Suppressor macrophage (primary cell): Measurements from ENCODE around the gene PACSIN3.
"Not testable (repeated sequence)": the region's sequence is repeated elsewhere in the genome, so short reads cannot be mapped to it uniquely, and the experiment has no call there.

Source experiments
- DNase-seq, 4 experiments: peaks; one replicate each; pipeline ENCODE4 v3.0.0-alpha.2; 2020 to 2022
- total RNA-seq, 17 experiments: gene quantifications; one replicate each; lab custom pipeline; 2026; ENCODE audit warnings: mixed read lengths in 6 of 17, inconsistent platforms in 3 of 17; lab: John Stamatoyannopoulos, UW

PACSIN3 gene
- 0.04 to 2.1 (median 0.30) reads per million in 17 experiments for total RNA-seq

DNA sequence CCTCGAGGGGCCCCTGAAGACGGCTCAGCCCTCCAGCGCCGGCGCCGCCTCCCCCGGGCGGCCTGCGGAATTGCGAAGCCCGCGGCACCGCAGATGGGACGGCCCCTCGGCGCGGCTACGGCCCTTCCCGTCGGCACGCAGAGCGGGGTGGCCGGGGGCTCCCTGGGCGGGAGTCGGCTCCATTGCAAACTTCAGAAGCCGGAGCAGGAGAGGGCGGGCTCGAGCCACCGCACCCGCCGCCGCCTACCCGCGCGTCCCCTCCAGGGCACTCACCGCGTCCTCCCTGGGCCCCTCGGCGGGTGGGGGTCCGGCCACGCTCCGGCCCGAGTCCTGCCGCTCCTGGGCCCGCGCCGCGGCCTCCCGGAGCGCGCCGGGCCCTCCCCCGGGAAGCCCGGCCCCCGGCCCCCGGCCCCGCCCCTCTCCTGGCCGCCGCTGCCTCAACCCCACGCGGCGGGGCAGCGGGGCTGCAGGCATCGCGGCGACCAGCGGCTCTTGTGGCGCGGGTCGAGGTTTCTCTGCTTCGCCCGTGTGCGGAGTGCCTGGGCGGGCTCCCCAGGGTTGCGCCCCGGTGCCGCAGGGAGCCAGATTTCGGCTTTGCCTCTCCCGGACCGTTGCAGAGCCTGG lies at the start of gene PACSIN3:
Gene PACSIN3 (minus strand): TSS at position 359 of the 624 bp plus-strand sequence. CDS start 3,707 bp downstream, outside the sequence.
- DNase-seq, result peak; percentile 44 to 70 (median 57)

DNA sequence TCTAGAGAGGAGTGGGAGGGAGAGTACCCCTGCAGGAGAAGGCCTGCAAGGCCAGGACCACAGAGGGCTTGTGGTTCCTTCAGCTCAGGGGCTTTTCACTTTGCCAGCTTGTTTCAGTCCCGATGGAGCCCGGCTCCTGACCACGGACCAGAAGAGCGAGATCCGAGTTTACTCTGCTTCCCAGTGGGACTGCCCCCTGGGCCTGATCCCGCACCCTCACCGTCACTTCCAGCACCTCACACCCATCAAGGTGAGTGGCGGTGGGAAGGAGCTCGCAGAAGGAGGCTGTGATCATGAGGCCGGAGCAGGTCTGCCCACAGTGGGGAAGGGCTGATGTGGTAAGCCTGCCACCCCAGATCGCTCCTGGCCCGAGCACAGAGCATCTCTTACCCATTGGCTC lies 48.9 kb upstream of the PACSIN3 start:
- no peak for DNase-seq

DNA sequence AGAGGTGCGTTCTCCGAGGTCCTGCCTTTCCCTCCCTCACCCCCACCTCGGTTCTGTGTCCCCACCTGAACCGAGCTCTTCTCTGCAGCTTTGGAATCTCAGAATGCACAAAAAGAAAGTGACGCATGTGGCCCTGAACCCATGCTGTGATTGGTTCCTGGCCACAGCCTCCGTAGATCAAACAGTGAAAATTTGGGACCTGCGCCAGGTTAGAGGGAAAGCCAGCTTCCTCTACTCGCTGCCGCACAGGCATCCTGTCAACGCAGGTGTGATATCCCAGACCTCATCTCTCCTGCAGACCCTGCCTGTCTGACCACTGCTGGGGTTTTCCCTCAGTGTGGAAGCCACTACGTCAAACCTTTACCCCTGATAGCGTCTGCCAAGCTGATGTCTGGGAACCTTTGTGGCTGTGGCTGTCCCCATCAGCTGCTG lies 48.5 kb upstream of the PACSIN3 start:
- DNase-seq, result no peak

DNA sequence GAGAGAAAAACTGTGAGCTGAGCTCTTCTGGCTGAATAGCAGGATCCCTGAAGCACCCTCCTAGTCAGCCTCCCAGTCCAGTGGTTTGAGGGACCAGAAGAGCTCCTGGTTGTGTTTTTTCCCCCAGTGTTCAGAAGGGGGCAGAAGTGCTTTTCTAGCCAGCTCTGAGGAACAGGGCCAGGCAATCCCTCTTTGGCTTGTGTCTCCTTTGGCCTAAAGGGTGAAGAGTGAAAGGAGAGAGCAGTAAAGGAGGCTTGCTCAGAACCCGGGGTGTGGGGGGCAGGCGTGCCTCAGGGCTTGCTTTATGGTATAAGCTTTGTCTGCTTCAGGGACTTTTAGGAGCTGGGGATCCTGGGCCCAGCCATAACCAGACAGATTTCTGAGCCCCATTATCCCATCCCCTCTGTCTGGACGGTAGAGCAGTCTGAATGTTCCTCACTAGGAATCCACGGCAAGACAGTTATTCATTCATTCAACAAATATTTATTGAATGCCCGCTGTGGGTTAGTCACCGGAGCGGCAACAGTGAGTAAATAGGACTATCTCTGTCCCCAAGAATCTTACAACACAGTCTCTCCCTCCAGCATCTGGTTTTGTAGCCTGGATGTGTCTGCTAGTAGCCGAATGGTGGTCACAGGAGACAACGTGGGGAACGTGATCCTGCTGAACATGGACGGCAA lies 47.9 kb upstream of the PACSIN3 start:
- DNase-seq, result peak; percentile 63 to 79 (median 76)

DNA sequence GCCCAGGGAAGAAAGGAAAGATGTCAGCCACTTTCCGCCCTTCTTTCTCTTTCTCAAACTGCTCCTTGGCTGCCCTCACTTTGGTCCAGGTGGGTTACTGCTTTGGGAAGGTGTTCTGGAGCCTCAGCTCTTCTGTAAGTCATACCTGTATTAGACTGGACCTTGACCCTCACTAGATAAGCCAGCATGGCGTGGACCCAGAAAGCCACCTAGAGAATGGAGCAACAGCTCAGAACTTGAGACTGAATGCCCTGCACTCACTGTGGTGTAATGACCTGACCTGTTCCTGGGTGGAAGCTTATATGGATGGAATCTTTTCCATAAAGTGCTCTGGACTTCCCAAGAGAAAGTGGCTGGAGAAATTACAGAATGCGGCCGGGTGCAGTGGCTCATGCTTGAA lies 46.8 kb upstream of the PACSIN3 start:
- DNase-seq, result no peak

DNA sequence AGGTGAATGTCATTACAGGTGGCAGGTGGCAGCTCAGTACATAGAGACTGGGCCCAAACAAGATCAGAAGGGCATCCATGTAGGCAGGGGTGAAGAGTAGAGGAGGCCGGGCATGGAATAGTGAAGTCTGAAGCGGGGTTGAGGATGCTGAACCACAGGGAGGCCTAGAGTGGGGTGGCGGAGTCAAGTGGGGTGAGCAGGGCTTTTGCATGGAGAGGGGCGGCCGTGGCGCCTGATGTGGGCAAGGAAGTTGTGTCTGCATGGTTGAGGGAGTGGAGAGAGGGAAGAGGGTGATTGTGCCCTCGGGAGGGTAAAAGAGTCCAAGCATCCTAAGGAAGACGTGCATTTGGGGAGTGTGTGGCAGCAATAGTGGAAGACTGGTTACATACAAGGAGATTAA lies 42.9 kb upstream of the PACSIN3 start:
- DNase-seq, result no peak

DNA sequence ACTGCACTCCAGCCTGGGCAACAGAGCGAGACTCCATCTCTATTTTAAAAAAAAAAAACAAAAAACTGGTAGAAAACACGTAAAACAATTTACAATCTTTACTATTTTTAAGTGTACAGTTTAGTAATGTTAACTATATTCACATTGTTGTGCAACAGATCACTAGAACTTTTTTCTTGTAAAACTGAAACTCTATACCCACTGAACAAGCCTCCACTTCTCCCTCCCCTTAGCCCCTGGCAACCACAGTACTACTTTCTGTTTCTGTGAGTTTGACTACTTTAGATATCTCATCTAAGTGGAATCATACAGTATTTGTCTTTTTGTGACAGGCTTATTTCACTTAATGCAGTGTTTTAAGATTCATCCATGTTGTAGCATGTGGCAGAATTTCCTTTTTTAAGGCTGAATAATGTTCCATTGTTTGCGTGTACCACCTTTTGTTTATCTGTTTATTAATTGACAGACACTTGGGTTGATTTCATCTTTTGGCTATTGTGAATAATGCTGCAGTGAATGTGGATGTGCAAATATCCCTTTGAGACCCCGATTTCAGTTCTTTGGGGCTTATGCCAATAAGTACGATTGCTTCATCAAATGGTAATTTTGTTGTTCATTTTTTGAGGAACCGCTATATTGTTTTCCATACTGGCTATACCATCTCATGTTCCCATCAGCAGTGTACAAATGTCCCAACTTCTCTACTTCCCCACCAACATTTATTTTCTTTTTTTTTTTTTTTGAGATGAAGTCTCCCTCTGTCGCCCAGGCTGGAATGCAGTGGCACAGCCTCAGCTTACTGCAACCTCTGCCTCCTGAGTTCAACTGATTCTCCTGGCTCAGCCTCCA lies 39.5 kb upstream of the PACSIN3 start:
- DNase-seq, result peak in 2 of 4 experiments; percentile 52 to 53

DNA sequence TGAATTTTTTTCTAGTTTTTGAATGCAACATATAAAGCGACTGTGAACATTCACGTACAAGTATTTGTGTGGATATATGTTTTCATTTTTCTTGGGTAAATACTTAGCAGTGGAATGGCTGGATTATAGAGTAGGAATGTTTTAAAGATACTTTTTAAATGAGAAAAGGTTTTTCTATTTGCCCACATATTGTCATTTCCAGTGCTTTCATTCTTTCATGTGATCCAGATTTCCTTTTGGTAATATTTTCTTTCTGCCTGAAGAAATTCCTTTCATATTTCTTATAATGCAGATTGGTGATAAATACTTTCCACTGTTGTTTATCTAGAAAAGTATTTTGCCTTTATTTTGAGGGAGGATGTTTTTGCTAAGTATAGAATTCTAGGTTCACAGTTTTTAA lies 36.5 kb upstream of the PACSIN3 start:
- DNase-seq, result no peak

DNA sequence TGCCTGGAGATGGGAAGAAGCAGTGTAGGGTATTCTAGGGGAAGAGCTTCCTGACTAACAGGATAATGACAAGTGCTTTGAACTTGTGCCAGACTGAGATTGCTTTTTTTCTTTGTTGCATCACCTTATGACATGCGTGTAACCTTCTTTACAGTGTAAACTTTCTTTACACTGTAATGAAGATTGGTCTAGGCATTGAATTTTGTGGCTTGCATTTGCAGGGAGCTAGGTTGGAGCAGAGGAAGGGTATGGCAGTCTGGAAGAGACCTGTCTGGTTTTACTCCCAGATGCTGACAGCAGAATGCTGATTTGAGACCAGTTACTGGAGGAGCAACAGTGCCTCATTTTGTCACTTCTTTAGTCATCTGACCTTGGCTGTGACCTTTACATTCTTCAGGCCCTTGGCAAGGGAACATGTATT lies 34.2 kb upstream of the PACSIN3 start:
- DNase-seq, result peak in 1 of 4 experiments; percentile 38

DNA sequence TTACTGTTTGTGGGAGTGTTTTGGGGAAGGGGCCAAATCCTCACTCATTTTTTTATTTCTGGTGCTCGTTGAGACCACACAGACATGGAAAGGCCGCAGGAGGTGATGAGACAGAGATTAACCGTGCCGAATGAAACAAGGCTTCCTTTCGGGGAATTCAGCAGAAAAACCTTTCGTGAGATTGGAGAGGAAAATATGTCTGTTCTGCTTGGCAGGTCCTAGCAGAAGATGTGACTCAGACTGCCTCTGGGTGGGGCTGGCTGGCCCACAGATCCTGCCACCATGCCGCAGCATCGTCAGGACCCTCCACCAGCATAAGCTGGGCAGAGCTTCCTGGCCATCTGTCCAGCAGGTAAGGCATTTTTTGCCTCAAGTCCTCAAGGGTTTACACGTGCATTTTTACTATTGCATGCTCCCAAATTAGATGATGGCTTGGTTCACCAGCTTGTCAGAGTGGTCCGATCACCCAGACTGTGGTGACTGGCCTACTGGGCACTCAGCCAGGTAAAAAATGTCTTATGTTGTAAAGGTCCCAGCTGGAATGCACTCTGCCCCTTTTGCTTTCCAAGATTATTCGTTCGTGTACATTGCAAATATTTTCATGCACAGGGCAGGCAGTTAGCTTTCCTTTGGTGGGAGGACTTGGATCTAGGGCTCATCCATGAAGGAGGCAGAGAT lies 30.0 kb upstream of the PACSIN3 start:
- DNase-seq, result peak; percentile 27 to 66 (median 54)

DNA sequence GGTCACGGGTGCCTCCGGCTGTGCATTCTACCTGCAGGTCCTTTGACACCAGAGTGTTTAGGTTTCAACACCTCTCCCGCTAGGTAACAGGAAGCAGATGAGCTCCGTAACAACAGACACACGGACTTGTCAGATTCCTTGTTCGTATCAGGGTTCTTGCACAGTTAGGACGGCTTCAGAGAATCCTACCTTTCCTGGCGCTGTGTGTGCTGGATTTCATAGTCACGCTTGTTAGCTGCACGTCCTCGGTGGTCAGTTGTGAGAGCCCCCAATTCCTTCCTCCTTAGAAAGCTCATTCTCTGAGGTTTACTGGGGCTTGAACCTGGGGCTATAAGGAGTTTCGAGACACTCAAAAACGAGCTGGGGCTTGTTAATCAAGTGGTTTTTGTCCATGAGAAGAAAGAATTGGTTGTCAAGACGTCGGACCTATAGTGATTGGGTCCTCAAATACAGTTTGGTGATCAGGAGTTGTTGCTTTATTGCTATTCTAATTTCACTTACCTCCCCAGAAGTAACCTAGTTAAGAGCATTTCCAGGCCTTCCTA lies 29.2 kb upstream of the PACSIN3 start:
- no peak for DNase-seq

DNA sequence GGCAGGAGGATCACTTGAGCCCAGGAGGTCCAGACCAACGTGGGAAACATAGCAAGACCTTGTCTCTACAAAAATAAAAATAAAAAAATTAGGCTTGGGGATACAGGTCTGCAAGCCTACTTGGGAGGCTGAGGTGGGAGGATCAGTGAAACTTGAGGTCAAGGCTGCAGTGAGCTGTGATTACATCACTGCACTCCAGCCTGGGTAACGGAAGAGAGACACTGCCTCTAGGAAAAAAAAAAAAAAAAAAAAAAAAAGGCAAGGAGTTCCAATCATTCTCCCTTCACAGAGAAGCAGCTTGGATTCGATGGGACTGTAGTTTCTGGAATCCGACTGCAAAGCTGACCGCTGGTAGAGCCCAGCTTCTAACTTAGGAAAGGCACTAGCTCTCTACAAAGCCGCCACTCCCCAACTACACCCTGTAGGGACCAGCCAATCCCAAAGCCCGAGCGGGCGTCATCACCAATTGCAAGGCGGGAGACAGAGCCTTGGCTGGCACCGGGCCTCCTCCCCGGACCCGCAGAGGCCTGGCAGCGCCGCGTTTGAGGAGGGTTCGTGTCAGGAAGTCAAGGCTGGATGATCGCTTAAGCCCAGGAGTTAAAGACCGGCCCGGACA lies 27.8 kb upstream of the PACSIN3 start:
- peak; percentile 93 to 96 (median 96) for DNase-seq

DNA sequence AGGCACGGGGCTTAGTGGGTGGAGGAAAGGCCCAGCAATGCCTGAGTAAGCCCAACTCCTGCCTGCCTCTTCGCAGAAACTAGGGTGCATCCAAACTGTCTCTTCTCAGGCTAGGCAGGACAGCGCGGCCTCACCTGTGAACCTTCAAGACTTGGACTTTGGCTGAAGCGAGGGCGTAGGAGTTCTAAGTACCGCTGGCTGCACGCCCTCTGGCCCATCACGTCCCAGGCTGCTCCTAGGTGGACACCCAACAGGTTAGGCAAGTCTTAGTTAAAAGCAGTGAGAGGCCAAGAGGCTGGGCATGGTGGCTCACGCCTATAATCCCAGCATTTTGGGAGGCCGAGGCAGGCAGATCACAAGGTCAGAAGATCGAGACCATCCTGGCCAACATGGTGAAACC lies 26.7 kb upstream of the PACSIN3 start:
- DNase-seq, result no peak

DNA sequence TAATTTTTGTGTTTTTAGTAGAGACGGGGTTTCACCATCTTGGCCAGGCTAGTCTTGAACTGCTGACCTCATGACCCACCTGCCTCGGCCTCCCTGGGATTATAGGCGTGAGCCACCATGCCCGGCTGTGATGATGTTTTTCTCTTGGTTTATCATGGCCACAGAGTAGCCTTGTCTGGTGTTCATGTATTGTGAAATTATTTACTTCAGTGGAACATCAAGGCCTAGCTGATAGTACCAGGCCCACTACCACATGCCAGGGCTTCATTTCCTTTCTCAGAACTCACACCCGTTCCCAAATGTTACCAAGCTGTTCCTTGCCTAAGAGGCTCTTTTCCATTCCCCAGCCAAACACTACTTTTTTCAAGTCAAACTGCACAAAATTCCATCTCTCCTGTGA lies 22.4 kb upstream of the PACSIN3 start:
- DNase-seq, result no peak

DNA sequence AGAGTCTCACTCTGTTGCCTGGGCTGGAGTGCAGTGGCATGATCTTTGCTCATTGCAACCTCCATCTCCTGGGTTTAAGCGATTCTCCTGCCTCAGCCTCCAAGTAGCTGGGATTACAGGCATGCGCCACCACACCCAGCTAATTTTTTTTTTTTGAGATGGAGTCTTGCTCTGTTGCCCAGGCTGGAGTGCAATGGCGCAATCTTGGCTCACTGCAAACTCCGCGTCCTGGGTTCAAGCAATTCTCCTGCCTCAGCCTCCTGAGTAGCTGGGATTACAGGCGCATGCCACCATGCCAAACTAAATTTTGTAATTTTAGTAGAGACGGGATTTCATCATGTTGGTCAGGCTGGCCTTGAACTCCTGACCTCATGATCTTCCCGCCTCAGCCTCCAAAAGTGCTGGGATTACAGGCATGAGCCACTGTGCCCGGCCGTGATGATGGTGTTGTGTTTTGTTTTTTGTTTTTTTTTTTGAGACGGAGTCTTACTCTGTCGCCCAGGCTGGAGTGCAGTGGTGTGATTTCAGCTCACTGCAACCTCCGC lies 21.8 kb upstream of the PACSIN3 start:
- not testable (repeated sequence) for DNase-seq

DNA sequence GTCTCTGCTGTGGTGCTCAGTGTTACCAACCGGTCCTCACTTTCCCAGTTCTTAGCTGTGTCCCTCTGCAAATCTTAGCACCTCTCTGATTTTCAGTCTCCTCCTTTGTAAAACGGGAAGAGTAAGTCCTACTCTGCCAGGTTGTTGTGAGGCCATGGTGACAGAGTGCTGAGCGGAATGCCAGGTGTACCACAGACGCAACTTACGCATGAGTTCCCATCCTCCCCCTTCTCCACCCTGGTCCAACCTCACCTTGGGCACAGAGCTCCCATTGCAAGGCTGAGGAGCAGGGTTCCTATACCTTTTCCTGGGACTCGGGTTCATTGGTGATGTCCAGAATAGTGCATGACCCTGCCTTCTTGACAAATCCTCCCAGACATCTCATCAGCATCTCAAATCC lies 21.2 kb upstream of the PACSIN3 start:
- no peak for DNase-seq

DNA sequence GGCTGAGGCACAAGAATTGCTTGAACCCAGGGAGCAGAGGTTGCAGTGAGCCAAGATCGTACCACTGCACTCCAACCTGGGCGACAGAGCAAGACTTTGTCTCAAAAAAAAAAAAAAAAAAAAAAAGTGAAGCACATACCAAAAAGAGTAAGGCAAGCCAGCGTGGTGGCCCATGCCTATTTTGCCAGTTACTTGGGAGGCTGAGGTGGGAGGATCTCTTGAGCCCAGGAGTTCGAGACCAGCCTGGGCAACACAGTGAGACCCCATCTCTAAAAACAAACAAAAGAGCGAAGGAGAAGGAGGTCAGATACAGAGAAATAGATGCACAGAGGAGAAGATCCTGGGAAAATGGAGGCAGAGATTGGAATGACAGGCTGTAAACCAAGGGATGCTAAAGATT lies 20.3 kb upstream of the PACSIN3 start:
- not testable (repeated sequence) for DNase-seq

DNA sequence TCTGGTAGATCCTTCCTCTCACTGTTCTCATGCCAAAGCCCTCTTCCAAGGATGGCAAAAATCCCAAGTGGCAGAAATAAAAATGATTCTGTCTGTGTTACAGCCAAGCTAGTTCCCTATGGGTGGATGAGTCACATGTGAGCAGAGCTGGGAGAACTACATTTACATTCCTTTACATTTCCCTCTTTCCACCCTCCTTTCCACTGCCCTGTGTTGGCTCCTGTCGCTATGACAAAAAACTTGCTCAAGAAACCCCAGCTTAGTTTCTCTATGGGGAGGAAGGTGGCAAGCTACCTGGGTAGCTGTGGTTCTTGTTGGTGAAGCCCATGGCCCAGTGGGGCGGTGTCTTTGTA lies 18.4 kb upstream of the PACSIN3 start:
- DNase-seq, result peak in 3 of 4 experiments; percentile 39 to 47 (median 46)

DNA sequence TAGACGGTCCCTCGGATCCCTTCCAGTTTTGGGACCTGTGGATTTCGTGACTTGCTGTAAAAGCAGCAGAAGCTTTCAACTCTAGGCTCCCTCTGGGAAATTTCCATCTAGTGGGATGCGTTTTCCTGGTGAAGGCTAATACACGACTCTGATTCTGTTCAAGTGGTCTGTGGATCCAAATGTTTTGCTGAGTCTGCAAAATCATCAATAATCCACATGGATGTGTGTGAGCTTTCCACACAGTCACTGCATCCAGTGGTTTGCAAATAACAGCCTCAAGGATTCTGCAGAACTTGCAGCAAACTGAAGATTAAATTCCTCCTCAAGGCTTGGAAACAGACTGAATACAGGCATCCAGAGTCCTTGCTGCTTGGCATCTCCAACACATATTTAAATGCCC lies 16.3 kb upstream of the PACSIN3 start:
- no peak for DNase-seq

DNA sequence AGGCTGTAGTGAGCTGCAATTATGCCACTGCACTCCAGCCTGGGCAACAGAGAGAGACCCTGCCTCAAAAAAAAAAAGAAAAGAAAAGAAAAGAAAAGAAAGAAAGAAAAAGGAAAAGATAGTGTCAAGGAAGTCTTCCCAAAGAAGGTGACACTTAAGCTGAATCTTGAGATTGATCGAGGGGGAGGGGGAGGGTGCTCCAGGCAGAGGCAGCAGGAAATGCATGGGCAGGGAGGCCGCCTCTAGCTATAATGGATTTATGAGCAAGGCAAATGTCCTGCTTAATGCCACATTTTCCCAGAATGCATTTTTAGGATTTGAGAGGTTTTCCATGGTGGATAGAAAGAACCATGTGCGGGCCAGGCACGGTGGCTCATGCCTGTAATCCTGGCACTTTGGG lies 14.8 kb upstream of the PACSIN3 start:
- DNase-seq, result no peak

DNA sequence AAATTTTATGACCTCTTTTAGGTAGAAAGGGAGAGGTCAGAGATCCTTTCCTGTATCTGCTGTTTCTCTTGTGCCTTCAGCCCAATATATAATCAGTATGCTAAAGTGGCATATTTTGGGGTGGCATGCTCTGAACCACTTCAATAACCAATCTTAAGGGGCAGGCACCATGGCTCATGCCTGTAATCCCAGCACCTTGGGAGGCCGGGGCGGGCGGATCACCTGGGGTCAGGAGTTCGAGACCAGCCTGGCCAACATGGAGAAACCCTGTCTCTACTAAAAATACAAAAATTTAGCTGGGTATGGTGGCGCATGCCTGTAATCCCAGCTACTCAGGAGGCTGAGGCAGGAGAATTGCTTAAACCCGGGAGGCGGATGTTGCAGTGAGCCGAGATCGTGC lies 11.9 kb upstream of the PACSIN3 start:
- DNase-seq, result not testable (repeated sequence)

DNA sequence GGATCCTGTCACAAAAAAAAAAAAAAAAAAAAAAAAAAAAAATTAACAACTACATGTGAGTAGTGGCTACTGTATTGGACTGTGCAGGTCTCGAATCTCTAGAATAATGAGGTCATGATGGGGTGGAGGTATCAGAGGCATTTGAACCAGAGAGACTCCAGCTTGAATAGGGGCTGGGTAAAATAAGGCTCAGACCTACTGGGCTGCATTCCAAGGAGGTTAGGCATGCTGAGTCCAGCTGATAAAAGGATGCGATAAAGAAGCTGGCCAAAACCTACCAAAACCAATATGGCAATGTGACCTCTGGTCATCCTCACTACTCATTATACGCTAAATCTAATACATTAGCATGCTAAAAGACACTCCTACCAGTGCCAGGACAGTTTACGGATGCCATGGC lies 5.9 kb upstream of the PACSIN3 start:
- DNase-seq, result no peak
